Ovary (tissue), 9 donors: ENCODE data around the gene ARL10. TPM values are rescaled to one million over a fixed set of nuclear protein-coding genes. Genes with fewer than 3 reads are reported as not detected.

Experiments
- DNase-seq, 5 donors: peaks; one replicate each; pipeline ENCODE4 v3.0.0-alpha.2; 2019 to 2020
- H3K27ac ChIP-seq, 2 donors: fragments of 200-600 bp; one replicate each; pipeline versions ENCODE4 v1.5.1 to v1.8.0; 2019 to 2022
- H3K27me3 ChIP-seq: fragments of 200-600 bp; one replicate; pipeline ENCODE4 v1.8.0; 2022
- H3K36me3 ChIP-seq: fragments of 200-600 bp; sonication (generic); one replicate; pipeline ENCODE4 v1.5.1; 2019
- H3K4me1 ChIP-seq: one replicate; pipeline ENCODE4 v1.8.1; 2013; ENCODE audit warnings: mild to moderate bottlenecking, moderate library complexity; ENCODE audit not compliant: insufficient read depth
- H3K4me3 ChIP-seq: fragments of 200-600 bp; sonication (generic); one replicate; pipeline ENCODE4 v1.5.1; 2017
- H3K9me3 ChIP-seq, 2 donors: fragments of 200-600 bp in 1 of 2; sonication (generic) in 1 of 2; one replicate each; pipeline versions ENCODE4 v1.5.1 to v1.8.1; 2013 to 2019; ENCODE audit warnings: mild to moderate bottlenecking in 1 of 2, moderate library complexity in 1 of 2
- EP300 ChIP-seq: sonication (generic); formaldehyde crosslinking; IDR thresholded peaks from one replicate; pipeline ENCODE4 v1.6.1; 2017; ENCODE audit warnings: antibody characterized with exemption
- POLR2A ChIP-seq: fragments of 450-650 bp; IDR thresholded peaks from one replicate; pipeline ENCODE4 v1.6.1; 2017; ENCODE audit warnings: antibody characterized with exemption, mild to moderate bottlenecking, moderate library complexity
- WGBS, 3 donors: extraction: QIAGEN DNeasy Blood & Tissue Kit in 1 of 3; methylation state at CpG; one replicate each; pipeline versions ENCODE4 v1.1.5 to v1.1.7; 2013 to 2017; 5-methylcytosine and 5-hydroxymethylcytosine counted together
- intact Hi-C, 4 donors: fragments of 100-400 bp; cut with DNase I; formaldehyde crosslinking; loops; one replicate each; pipeline versions ENCODE4 v1.11.0 to v1.15.1; 2022 to 2023
- polyA plus RNA-seq, 2 donors: library from polyadenylated mRNA; stranded (reverse); fragments of 200-250 nt in 1 of 2; fragments of 350-450 nt in 1 of 2; fragmentation: Illumina TruSeq in 1 of 2; extraction: RNeasy Lipid Tissue Mini Kit (QIAGEN cat#74804) in 1 of 2; gene quantifications; one replicate each; pipeline ENCODE4 v1.2.3, GENCODE V29; 2013 to 2014
- total RNA-seq, 7 donors: library from RNA; depleted of rRNA in 2 of 7; stranded (reverse); fragments of >200 nt in 2 of 7; fragmentation: NEBNext Ultra II Directional in 3 of 7; extraction: Animal tissue kit (Norgen Biotek cat#: 25700) in 3 of 7; gene quantifications; one replicate each; pipeline versions ENCODE4 v1.1.0 to v1.2.4, GENCODE V29; 2016 to 2023
- TF ChIP-seq, protein P1 (sequence below), 3 donors: fragments of 450-650 bp in 2 of 3; fragments of 200-600 bp in 1 of 3; IDR thresholded peaks; one replicate each; pipeline versions ENCODE4 v1.5.1 to v1.8.0; 2016 to 2022; ENCODE audit warnings: antibody characterized with exemption in 3 of 3, mild to moderate bottlenecking in 1 of 3
- donor health status: DM: no; HTN: no; CAD: no; lungs with moderate emphysema.
- donor health status: DM: no; HTN: no; CAD: no.
- donor health status: Bipolar disorder and iron deficiency.
- donor health status: DM: yes; HTN: yes; CAD: no.
- donor health status: DM: no; HTN: no; CAD: no.
- donor health status: DM: yes; HTN: yes; CAD: no.

The ARL10 gene
- total and polyA plus RNA-seq, 9 donors, result 4.0 to 26.7 (median 17.7) TPM

DNA sequence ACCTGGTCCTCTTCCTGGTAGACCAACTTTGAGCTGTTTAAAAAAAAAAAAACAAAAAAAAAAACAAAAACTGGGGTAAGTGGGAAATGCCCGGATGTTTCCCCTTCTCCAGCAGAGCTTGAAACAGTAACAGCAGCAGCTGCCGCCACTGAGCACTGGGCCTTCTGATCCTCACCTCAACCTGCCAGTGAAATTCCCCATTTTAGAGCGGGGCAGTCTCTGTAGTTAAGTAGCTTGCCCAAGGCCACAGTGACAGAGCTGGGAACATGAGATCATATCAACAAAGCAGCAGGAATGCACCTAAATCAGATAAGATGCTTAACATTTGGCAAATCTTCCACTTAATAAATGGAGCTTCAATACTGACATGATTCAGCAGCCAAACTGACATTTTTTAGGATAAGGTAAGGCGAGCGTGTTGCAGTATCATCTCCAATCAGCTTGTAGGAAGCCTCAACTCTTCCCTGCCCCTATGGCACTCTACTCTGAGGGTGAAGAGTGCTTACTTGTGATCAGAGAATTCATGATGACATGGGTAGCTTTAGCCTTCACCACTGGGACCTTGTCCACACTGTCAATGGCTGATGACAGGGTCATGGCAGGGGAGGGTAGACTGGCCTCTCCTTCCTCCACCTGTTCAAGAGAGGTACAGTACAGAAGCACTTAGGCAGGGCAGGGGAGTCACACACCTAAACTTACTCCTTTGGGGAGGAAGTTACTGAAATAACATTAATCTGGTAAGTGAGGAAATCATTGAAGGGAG is 13.0 kb upstream of the ARL10 start:
- intact Hi-C loops, result no loop called here
- 84 to 93% (median 88%) methylated on average over 5 of the region's 5 CpGs for WGBS, 3 donors
- Histone ChIP-seq H3K27ac (no peak overlapping the region), H3K4me3 (no peak overlapping the region), H3K27me3 (no peaks in the 10 kb centered on the region), H3K9me3 (no peaks in the 10 kb centered on the region), H3K36me3 (no peaks in the 10 kb centered on the region), H3K4me1 (peaks cover 2% of the 10 kb centered on the region)
- TF ChIP-seq EP300 (no peak), POLR2A (no peak)
- TF ChIP-seq, protein P1, sequence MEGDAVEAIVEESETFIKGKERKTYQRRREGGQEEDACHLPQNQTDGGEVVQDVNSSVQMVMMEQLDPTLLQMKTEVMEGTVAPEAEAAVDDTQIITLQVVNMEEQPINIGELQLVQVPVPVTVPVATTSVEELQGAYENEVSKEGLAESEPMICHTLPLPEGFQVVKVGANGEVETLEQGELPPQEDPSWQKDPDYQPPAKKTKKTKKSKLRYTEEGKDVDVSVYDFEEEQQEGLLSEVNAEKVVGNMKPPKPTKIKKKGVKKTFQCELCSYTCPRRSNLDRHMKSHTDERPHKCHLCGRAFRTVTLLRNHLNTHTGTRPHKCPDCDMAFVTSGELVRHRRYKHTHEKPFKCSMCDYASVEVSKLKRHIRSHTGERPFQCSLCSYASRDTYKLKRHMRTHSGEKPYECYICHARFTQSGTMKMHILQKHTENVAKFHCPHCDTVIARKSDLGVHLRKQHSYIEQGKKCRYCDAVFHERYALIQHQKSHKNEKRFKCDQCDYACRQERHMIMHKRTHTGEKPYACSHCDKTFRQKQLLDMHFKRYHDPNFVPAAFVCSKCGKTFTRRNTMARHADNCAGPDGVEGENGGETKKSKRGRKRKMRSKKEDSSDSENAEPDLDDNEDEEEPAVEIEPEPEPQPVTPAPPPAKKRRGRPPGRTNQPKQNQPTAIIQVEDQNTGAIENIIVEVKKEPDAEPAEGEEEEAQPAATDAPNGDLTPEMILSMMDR (IDR thresholded peaks at IDR 0.05), result no peak
- DNase-seq, result no peak

DNA sequence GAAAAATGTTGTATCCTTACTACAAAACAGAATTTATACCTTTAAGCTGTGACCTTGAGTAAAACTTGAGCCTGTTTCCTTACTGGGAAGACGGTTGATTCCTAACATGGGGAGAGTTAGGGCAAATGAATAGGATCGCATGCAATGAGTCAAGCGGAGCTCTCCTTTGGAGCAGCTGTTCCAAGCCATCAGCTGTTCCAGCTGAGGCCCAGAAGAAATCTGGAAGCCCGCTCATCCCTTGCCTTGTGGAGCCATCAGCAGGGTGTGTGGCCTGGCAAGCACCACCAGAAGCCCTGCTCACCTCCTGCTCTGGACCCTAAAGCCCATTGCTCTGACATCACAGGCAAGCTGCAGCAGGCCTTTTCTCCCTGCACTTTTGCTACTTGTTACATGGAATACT is 11.8 kb upstream of the ARL10 start:
- no peaks in the 10 kb centered on the region for H3K9me3 ChIP-seq
- H3K4me1 ChIP-seq, result peaks cover 2% of the 10 kb centered on the region
- no peak overlapping the region for H3K27ac ChIP-seq
- intact Hi-C loops, result no loop called here
- no peak for DNase-seq
- 84 to 89% (median 86%) methylated on average over 4 of the region's 4 CpGs for WGBS, 3 donors
- no peaks in the 10 kb centered on the region for H3K27me3 ChIP-seq
- TF ChIP-seq, protein P1 (IDR thresholded peaks at IDR 0.05), result no peak
- H3K36me3 ChIP-seq, result no peaks in the 10 kb centered on the region
- H3K4me3 ChIP-seq, result no peak overlapping the region

DNA sequence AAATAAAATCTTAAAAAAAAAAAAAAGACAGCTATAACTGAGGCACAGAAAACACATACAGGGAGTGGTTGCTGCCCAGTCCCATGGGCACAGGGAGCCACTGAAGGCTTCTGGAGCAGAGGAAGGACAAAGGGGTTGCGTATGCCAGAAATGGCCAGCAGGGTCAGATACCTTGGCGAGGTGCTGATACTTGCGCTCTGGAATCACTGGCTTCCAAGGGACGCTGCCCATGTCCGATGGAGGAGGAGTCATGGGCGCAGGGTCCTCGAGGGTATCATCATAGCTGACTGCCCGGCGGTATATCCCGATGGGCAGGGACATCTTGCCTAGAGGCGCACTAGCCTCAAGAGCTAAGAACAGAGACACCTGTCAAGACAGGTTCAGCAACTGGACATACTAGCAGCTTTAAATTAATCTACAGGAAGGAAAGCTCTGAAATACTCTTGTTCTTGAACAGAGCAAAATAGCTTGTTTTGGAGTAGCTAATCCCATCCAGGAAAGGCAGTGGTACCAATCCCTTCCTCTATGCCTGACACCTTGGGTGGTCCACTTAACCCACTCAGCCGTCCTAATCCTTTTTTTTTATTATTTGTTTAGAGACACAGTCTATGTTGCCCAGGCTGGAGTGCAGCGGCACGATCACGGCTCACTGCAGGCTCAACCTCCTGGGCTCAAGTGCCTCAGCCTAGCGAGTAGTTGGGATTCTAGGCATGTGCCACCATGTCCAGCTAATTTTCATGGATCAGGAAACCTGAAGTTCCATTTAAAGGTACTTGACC is 9.7 kb upstream of the ARL10 start:
- DNase-seq, result no peak
- intact Hi-C loops, result no loop called here
- Histone ChIP-seq H3K27me3 (no peaks in the 10 kb centered on the region), H3K4me1 (peaks cover 2% of the 10 kb centered on the region), H3K36me3 (no peaks in the 10 kb centered on the region), H3K9me3 (no peaks in the 10 kb centered on the region), H3K4me3 (no peak overlapping the region), H3K27ac (no peak overlapping the region)
- 82 to 90% (median 84%) methylated on average over 16 of the region's 16 CpGs for WGBS, 3 donors
- TF ChIP-seq EP300 (no peak), POLR2A (no peak)
- TF ChIP-seq, protein P1 (IDR thresholded peaks at IDR 0.05), result no peak

DNA sequence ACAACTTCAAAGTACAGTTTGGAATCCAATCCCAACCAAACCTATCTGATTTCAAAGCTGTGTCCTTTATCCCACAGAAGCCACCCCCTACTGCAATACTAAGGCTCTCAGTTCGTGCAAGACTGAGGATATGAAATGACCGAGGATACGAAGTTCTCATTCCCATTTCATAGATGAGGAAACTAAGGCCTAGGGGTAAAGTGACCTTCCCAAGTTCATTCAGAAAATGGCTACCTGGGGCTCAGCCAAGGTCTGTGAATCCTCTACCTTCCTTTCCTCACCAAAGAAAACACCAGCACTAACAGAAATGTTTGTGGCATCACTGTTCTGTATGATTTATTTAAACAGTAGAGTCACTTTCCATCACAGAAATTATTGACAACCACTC is 9.1 kb upstream of the ARL10 start:
- DNase-seq, result no peak
- H3K36me3 ChIP-seq, result no peaks in the 10 kb centered on the region
- no peaks in the 10 kb centered on the region for H3K9me3 ChIP-seq
- H3K4me3 ChIP-seq, result no peak overlapping the region
- H3K4me1 ChIP-seq, result peaks cover 2% of the 10 kb centered on the region
- H3K27ac ChIP-seq, result no peak overlapping the region
- no peaks in the 10 kb centered on the region for H3K27me3 ChIP-seq
- 89 to 93% (median 91%) methylated on average over 3 of the region's 3 CpGs for WGBS, 3 donors
- intact Hi-C loops, result no loop called here
- no peak for TF ChIP-seq POLR2A
- TF ChIP-seq EP300, result no peak
- TF ChIP-seq, protein P1 (IDR thresholded peaks at IDR 0.05), result no peak
